ENCODE results near the gene ITGA2B. TPM values are rescaled to one million over a fixed set of nuclear protein-coding genes. Genes with fewer than 3 reads are reported as not detected.

Gene ITGA2B
- total RNA-seq, 1 experiment from 2014 or later, result 8.3 TPM

DNA sequence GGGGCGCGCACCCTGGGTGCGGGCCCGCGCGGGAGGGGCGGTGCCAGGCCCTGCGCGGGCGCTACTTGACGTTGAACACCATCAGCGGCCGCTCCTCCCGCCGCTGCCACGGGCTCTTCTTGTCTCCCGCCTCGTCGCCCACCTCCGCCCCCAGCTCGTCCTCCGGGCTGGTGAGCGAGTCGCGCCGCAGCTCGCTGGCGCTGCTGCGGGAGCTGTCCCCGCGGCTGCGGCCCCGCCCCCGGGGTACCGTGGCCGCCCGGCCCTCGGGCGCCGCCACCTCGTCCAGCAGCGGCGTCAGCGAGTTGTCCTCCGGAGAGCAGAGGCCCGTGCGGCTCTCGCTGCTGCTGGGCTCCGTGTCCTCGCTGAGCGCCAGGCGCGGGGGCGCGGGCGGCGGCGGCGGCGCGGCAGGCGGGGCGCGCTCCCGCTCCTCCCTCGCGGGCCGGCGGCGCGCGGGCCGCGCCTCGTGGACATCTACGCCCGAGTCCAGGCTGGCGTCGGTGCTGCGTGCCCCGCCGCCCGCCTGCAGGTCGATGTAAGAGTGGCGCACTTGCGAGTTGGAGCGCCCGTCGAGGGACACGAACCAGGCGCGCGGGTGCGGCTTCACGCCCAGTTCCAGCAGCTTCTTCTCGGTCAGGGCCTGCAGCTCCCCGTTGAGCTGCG lies 35.6 kb downstream of the ITGA2B start:
- peaks cover 5% of the 10 kb centered on the region; the same call in 1 of the 2 replicates for H3K27me3 Mint-ChIP-seq (ENCODE audit: low read depth)
- DNase-seq, result peak; percentile 72
- no CpG with 5 or more reads among the region's 98 CpGs for WGBS (ENCODE audit: extremely low coverage, insufficient read length, low lambda C conversion rate)

More for the DNA sequence above, 35.6 kb downstream of the ITGA2B start:
- Histone ChIP-seq H3K27ac (ENCODE audit: insufficient read length, low read depth, low read length) (no peak overlapping the region), H4K20me1 (ENCODE audit: control insufficient read depth, insufficient read depth, insufficient read length) (no peaks in the 10 kb centered on the region), H3K23me2 (ENCODE audit: insufficient read length, low read depth, low read length, poor library complexity, severe bottlenecking) (peaks cover 3% of the 10 kb centered on the region), H2AK5ac (ENCODE audit: insufficient read length, low read length) (no peak overlapping the region), H2BK20ac (ENCODE audit: low read depth, low read length, poor library complexity, severe bottlenecking) (no peak overlapping the region), H2AFZ (ENCODE audit: low read length) (no peak overlapping the region), H3K23ac (ENCODE audit: insufficient read length, low read depth, low read length) (no peak overlapping the region), H4K91ac (ENCODE audit: insufficient read length, low read depth, low read length) (no peak overlapping the region), H3K56ac (ENCODE audit: insufficient read length, low read depth, low read length) (no peak overlapping the region), H3K4me1 (ENCODE audit: insufficient read depth, low read length) (no peaks in the 10 kb centered on the region), H3K14ac (ENCODE audit: insufficient read depth, low read length) (peak overlapping the region; percentile 16; the same call in 1 of the 2 replicates), H3K4ac (ENCODE audit: low read depth, low read length) (no peak overlapping the region), H3K18ac (ENCODE audit: insufficient read length, low read depth, low read length) (no peak overlapping the region), H3K9ac (ENCODE audit: extremely low read depth, insufficient read length, low read length) (no peak overlapping the region), H3K79me2 (ENCODE audit: insufficient read depth, low read length) (no peaks in the 10 kb centered on the region), H2BK15ac (ENCODE audit: low read depth, low read length) (no peak overlapping the region), H3T11ph (ENCODE audit: low read length) (no peak overlapping the region), H3K9me3 (ENCODE audit: control insufficient read depth, low read depth, low read length) (no peaks in the 10 kb centered on the region), H2BK5ac (ENCODE audit: insufficient read length, low read length) (no peak overlapping the region), H3K27me3 (ENCODE audit: insufficient read depth, low read length) (no peaks in the 10 kb centered on the region), H4K5ac (ENCODE audit: insufficient read length, low read depth, low read length) (no peak overlapping the region), H2BK120ac (ENCODE audit: low read depth, low read length, poor library complexity, severe bottlenecking) (no peak overlapping the region), H3K4me2 (ENCODE audit: insufficient read depth, insufficient read length, low read length) (peak overlapping the region; percentile 45), H4K8ac (replicated peaks; ENCODE audit: insufficient read length, low read depth, low read length) (no peak overlapping the region), H2BK12ac (ENCODE audit: insufficient read length, low read depth, low read length) (no peak overlapping the region), H3K79me1 (ENCODE audit: insufficient read depth, low read depth, low read length, poor library complexity, severe bottlenecking) (no peaks in the 10 kb centered on the region)
- Mint-ChIP-seq H3K27ac (no peak overlapping the region), H3K4me1 (peaks cover 0 to 12% of the 10 kb centered on the region in 2 experiments; a peak in 2 of 4 replicates), H3K4me3 (peak overlapping the region; percentile 63 to 75; a peak in 4 of 5 replicates), H3K36me3 (ENCODE audit: insufficient read depth in 1 of 3, low read depth in 3 of 3) (peaks cover 3 to 20% (median 9%) of the 10 kb centered on the region in 3 experiments; a peak in 6 of 7 replicates), H3K9me3 (no peaks in the 10 kb centered on the region; a peak in 1 of 5 replicates)
- TF ChIP-seq, protein P1, sequence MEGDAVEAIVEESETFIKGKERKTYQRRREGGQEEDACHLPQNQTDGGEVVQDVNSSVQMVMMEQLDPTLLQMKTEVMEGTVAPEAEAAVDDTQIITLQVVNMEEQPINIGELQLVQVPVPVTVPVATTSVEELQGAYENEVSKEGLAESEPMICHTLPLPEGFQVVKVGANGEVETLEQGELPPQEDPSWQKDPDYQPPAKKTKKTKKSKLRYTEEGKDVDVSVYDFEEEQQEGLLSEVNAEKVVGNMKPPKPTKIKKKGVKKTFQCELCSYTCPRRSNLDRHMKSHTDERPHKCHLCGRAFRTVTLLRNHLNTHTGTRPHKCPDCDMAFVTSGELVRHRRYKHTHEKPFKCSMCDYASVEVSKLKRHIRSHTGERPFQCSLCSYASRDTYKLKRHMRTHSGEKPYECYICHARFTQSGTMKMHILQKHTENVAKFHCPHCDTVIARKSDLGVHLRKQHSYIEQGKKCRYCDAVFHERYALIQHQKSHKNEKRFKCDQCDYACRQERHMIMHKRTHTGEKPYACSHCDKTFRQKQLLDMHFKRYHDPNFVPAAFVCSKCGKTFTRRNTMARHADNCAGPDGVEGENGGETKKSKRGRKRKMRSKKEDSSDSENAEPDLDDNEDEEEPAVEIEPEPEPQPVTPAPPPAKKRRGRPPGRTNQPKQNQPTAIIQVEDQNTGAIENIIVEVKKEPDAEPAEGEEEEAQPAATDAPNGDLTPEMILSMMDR (conservative IDR thresholded peaks at IDR 0.05), result no peak

Data from H9 (cell line).